ENCODE data around the gene ADARB2. TPM values are rescaled to one million over a fixed set of nuclear protein-coding genes. Genes with fewer than 3 reads are reported as not detected.

The ADARB2 gene
- total and polyA plus RNA-seq, 5 donors from 2014 or later = 0.27 to 2.9 (median 0.69) TPM; not detected in 1

DNA sequence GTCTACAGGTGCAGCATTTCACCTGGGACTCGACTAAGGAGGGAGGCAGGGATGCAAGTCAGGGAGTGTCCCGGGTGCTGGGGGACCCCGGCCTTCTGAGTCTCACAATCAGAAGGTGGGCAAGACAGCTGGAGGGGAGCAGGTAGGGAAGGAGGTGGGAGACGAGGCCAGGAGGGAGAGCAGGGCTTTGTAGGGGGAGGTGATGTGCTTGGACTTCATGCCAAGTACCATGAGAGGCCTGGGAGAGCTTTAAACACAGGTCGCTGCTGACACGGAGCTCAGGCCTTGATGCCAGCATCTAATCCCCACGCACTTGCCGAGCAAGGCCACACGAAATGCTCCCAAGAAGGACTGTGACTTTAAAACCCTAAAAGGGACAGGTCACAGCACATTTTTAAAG is 244.7 kb downstream of the ADARB2 start:
- Histone ChIP-seq H3K9me3 (ENCODE audit: control insufficient read depth in 2 of 2, low read length in 2 of 2) (no peaks in the 10 kb centered on the region), H3K4me1 (ENCODE audit: control insufficient read depth, insufficient read depth, low read length, poor library complexity, severe bottlenecking) (no peaks in the 10 kb centered on the region), H3K27me3 (ENCODE audit: control insufficient read depth, insufficient read depth, low read length) (no peaks in the 10 kb centered on the region), H3K4me3 (ENCODE audit: low read depth, low read length) (no peak overlapping the region), H3K27ac (ENCODE audit: insufficient read depth, low read length, poor library complexity, severe bottlenecking) (no peak overlapping the region), H3K36me3 (ENCODE audit: control insufficient read depth, insufficient read depth, low read length) (no peaks in the 10 kb centered on the region)
- Mint-ChIP-seq H3K27me3 (no peaks in the 10 kb centered on the region), H3K4me1 (no peaks in the 10 kb centered on the region), H3K36me3 (no peaks in the 10 kb centered on the region), H3K4me3 (no peak overlapping the region), H3K9me3 (peaks cover 0 to 7% (median 0%) of the 10 kb centered on the region in 7 donors), H3K27ac (no peak overlapping the region)
- DNase-seq (no peak), ATAC-seq (ENCODE audit: low read depth in 2 of 2) (no peak)

GRCh38 chr10:1491901-1492300 is 245.4 kb downstream of the ADARB2 start:
- H3K4me1 Mint-ChIP-seq = no peaks in the 10 kb centered on the region
- no peaks in the 10 kb centered on the region for H3K9me3 ChIP-seq (ENCODE audit: control insufficient read depth in 2 of 2, low read length in 2 of 2)
- H3K27ac Mint-ChIP-seq = no peak overlapping the region
- no peak overlapping the region for H3K4me3 Mint-ChIP-seq
- no peak overlapping the region for H3K4me3 ChIP-seq (ENCODE audit: low read depth, low read length)
- H3K27me3 ChIP-seq (ENCODE audit: control insufficient read depth, insufficient read depth, low read length) = no peaks in the 10 kb centered on the region
- no peaks in the 10 kb centered on the region for H3K27me3 Mint-ChIP-seq
- H3K27ac ChIP-seq (ENCODE audit: insufficient read depth, low read length, poor library complexity, severe bottlenecking) = no peak overlapping the region
- peaks cover 0 to 6% (median 0%) of the 10 kb centered on the region in 7 donors for H3K9me3 Mint-ChIP-seq
- no peaks in the 10 kb centered on the region for H3K4me1 ChIP-seq (ENCODE audit: control insufficient read depth, insufficient read depth, low read length, poor library complexity, severe bottlenecking)
- no peaks in the 10 kb centered on the region for H3K36me3 Mint-ChIP-seq
- no peaks in the 10 kb centered on the region for H3K36me3 ChIP-seq (ENCODE audit: control insufficient read depth, insufficient read depth, low read length)
- DNase-seq = no peak
- no peak for ATAC-seq (ENCODE audit: low read depth in 2 of 2)

DNA sequence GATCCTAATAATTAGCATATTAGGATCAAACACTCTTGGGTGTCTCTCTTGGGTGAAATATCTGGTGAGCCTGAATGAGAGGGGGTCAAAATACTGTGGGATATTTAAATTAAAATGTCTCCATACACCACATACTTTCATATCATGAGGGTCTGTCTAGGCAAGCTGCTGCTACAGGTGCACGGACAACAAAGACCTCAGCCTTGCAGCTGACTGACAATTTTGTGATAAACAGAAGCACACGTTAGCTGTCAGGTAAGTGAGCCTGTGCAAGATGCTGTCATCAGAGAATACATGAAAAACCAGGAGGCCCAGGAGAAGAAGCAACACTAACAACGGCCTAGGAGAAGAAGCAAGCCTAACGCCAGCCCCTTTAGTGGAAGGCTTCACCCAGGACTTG is 247.5 kb downstream of the ADARB2 start:
- peaks cover 0 to 6% (median 0%) of the 10 kb centered on the region in 7 donors for H3K9me3 Mint-ChIP-seq
- Histone ChIP-seq H3K4me3 (ENCODE audit: low read depth, low read length) (no peak overlapping the region), H3K27ac (ENCODE audit: insufficient read depth, low read length, poor library complexity, severe bottlenecking) (no peak overlapping the region)

GRCh38 chr10:1488970-1489548 is 248.3 kb downstream of the ADARB2 start:
- no peak overlapping the region for H3K4me3 ChIP-seq (ENCODE audit: low read depth, low read length)
- no peak overlapping the region for H3K27ac Mint-ChIP-seq
- H3K27me3 Mint-ChIP-seq = no peaks in the 10 kb centered on the region
- H3K4me3 Mint-ChIP-seq = no peak overlapping the region
- H3K9me3 ChIP-seq (ENCODE audit: control insufficient read depth in 2 of 2, low read length in 2 of 2) = no peaks in the 10 kb centered on the region
- no peak overlapping the region for H3K27ac ChIP-seq (ENCODE audit: insufficient read depth, low read length, poor library complexity, severe bottlenecking)
- H3K4me1 Mint-ChIP-seq = no peaks in the 10 kb centered on the region
- H3K36me3 ChIP-seq (ENCODE audit: control insufficient read depth, insufficient read depth, low read length) = no peaks in the 10 kb centered on the region
- ATAC-seq (ENCODE audit: low read depth in 2 of 2) = peak in 1 of 2 donors; percentile 46
- peaks cover 0 to 6% (median 0%) of the 10 kb centered on the region in 7 donors for H3K9me3 Mint-ChIP-seq
- no peaks in the 10 kb centered on the region for H3K36me3 Mint-ChIP-seq
- no peaks in the 10 kb centered on the region for H3K27me3 ChIP-seq (ENCODE audit: control insufficient read depth, insufficient read depth, low read length)
- H3K4me1 ChIP-seq (ENCODE audit: control insufficient read depth, insufficient read depth, low read length, poor library complexity, severe bottlenecking) = no peaks in the 10 kb centered on the region
- DNase-seq = peak in 1 of 3 donors; percentile 19

More for the DNA sequence above, 247.5 kb downstream of the ADARB2 start:
- Histone ChIP-seq H3K27me3 (ENCODE audit: control insufficient read depth, insufficient read depth, low read length) (no peaks in the 10 kb centered on the region), H3K4me1 (ENCODE audit: control insufficient read depth, insufficient read depth, low read length, poor library complexity, severe bottlenecking) (no peaks in the 10 kb centered on the region), H3K36me3 (ENCODE audit: control insufficient read depth, insufficient read depth, low read length) (no peaks in the 10 kb centered on the region), H3K9me3 (ENCODE audit: control insufficient read depth in 2 of 2, low read length in 2 of 2) (no peaks in the 10 kb centered on the region)
- ATAC-seq (ENCODE audit: low read depth in 2 of 2) (no peak), DNase-seq (no peak)
- Mint-ChIP-seq H3K36me3 (no peaks in the 10 kb centered on the region), H3K4me3 (no peak overlapping the region), H3K27ac (no peak overlapping the region), H3K27me3 (no peaks in the 10 kb centered on the region), H3K4me1 (no peaks in the 10 kb centered on the region)

DNA sequence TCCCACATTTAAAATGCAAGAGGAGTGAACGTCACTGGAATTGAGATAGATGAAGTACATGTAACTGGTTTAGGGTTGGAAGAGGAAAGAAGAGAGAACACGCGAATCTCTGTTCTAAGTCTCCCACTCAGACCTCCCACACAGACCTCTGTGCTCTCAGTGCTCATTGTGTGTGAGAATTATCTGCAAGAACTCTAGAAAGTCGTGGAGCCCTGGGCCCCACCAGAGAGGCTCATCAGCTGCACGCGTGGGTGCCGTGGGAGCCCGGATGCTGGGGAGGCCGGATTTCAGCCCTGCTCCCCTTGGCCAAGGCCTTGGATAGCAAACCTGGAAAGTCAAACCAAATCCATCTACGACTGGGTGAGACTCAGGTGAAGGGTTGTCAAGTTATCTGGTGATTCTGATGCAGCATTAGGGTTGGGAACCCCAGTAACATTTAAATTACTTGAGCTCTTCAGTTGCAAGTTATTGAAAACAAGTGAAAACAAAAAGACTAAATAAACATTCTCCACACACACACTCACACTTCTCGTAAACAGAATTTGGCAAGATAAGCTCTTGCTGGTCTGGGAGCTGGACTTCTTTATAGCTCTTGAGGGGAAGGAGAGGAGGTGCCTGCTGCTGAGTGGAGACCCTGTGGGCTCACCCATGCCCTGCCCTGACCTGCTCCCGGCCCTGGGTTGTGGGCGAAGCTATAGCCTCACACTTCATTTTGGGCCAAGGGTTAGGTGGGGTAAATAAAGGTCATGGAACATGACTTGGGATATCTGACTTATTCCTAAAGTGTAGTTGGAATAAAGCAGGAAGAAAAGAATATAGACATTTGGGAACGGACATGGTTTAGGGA is 250.3 kb downstream of the ADARB2 start:
- H3K4me1 Mint-ChIP-seq = no peaks in the 10 kb centered on the region
- H3K9me3 Mint-ChIP-seq = peaks cover 0 to 4% (median 0%) of the 10 kb centered on the region in 7 donors
- no peak for ATAC-seq (ENCODE audit: low read depth in 2 of 2)
- no peaks in the 10 kb centered on the region for H3K27me3 ChIP-seq (ENCODE audit: control insufficient read depth, insufficient read depth, low read length)
- H3K27me3 Mint-ChIP-seq = no peaks in the 10 kb centered on the region
- peak overlapping the region in 1 of 3 donors; percentile 49 for H3K27ac Mint-ChIP-seq
- H3K4me3 Mint-ChIP-seq = no peak overlapping the region
- no peaks in the 10 kb centered on the region for H3K36me3 ChIP-seq (ENCODE audit: control insufficient read depth, insufficient read depth, low read length)
- no peak for DNase-seq
- H3K9me3 ChIP-seq (ENCODE audit: control insufficient read depth in 2 of 2, low read length in 2 of 2) = no peaks in the 10 kb centered on the region
- H3K4me1 ChIP-seq (ENCODE audit: control insufficient read depth, insufficient read depth, low read length, poor library complexity, severe bottlenecking) = no peaks in the 10 kb centered on the region
- no peaks in the 10 kb centered on the region for H3K36me3 Mint-ChIP-seq
- no peak overlapping the region for H3K27ac ChIP-seq (ENCODE audit: insufficient read depth, low read length, poor library complexity, severe bottlenecking)
- no peak overlapping the region for H3K4me3 ChIP-seq (ENCODE audit: low read depth, low read length)

DNA sequence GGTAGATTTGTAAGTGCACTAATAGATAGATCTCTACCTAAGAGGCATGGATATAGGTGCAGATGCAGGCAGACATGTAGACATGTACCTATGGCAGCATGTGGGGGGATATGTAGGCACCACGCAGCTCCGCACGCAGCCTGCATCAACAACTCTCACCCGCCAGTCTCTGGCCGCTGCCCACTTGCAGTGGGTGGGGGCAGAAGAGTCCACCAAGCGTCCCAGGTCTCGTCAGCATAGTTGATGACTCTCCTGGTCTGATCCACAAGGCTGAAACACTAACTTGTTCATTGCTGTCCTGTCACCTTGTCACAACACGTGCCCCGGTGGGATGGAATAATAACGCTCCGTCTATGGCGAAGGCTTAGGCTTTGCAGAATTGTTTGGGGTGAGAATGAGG is 252.0 kb downstream of the ADARB2 start:
- Mint-ChIP-seq H3K4me1 (no peaks in the 10 kb centered on the region), H3K4me3 (no peak overlapping the region), H3K36me3 (no peaks in the 10 kb centered on the region), H3K27me3 (no peaks in the 10 kb centered on the region), H3K9me3 (no peaks in the 10 kb centered on the region), H3K27ac (no peak overlapping the region)
- H3K27ac ChIP-seq (ENCODE audit: insufficient read depth, low read length, poor library complexity, severe bottlenecking) = no peak overlapping the region
- ATAC-seq (ENCODE audit: low read depth in 2 of 2) (no peak), DNase-seq (no peak)
- no peaks in the 10 kb centered on the region for H3K36me3 ChIP-seq (ENCODE audit: control insufficient read depth, insufficient read depth, low read length)
- no peaks in the 10 kb centered on the region for H3K9me3 ChIP-seq (ENCODE audit: control insufficient read depth in 2 of 2, low read length in 2 of 2)
- no peaks in the 10 kb centered on the region for H3K27me3 ChIP-seq (ENCODE audit: control insufficient read depth, insufficient read depth, low read length)
- no peaks in the 10 kb centered on the region for H3K4me1 ChIP-seq (ENCODE audit: control insufficient read depth, insufficient read depth, low read length, poor library complexity, severe bottlenecking)
- no peak overlapping the region for H3K4me3 ChIP-seq (ENCODE audit: low read depth, low read length)

DNA sequence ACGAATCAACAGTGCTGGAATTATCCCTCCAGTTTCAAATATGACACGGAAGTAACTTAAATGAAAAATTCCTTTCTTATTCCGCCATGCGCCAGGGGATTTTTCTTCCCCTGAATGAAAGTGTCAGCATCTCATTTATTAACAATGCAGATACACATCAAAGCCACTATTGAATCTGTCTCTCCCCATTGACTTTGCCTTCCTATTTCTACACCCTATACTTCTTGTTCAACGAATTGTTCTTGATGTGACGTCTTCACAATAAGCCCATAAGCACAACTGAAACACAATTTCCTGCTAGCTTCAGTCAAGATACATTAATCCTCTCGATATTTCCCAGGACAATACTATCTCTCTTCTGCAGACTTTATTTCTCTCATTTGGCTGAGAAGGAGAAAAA is 253.5 kb downstream of the ADARB2 start:
- Histone ChIP-seq H3K4me3 (ENCODE audit: low read depth, low read length) (no peak overlapping the region), H3K27ac (ENCODE audit: insufficient read depth, low read length, poor library complexity, severe bottlenecking) (no peak overlapping the region), H3K9me3 (ENCODE audit: control insufficient read depth in 2 of 2, low read length in 2 of 2) (no peaks in the 10 kb centered on the region), H3K27me3 (ENCODE audit: control insufficient read depth, insufficient read depth, low read length) (no peaks in the 10 kb centered on the region), H3K4me1 (ENCODE audit: control insufficient read depth, insufficient read depth, low read length, poor library complexity, severe bottlenecking) (no peaks in the 10 kb centered on the region), H3K36me3 (ENCODE audit: control insufficient read depth, insufficient read depth, low read length) (no peaks in the 10 kb centered on the region)
- no peak for ATAC-seq (ENCODE audit: low read depth in 2 of 2)
- Mint-ChIP-seq H3K27ac (no peak overlapping the region), H3K27me3 (no peaks in the 10 kb centered on the region), H3K4me3 (no peak overlapping the region), H3K36me3 (no peaks in the 10 kb centered on the region), H3K9me3 (no peaks in the 10 kb centered on the region), H3K4me1 (no peaks in the 10 kb centered on the region)
- no peak for DNase-seq

GRCh38 chr10:1483246-1483645 is 254.1 kb downstream of the ADARB2 start:
- no peaks in the 10 kb centered on the region for H3K9me3 ChIP-seq (ENCODE audit: control insufficient read depth in 2 of 2, low read length in 2 of 2)
- DNase-seq (no peak), ATAC-seq (ENCODE audit: low read depth in 2 of 2) (no peak)
- no peaks in the 10 kb centered on the region for H3K27me3 ChIP-seq (ENCODE audit: control insufficient read depth, insufficient read depth, low read length)
- no peak overlapping the region for H3K4me3 Mint-ChIP-seq
- no peaks in the 10 kb centered on the region for H3K9me3 Mint-ChIP-seq
- H3K4me1 Mint-ChIP-seq = no peaks in the 10 kb centered on the region
- no peaks in the 10 kb centered on the region for H3K27me3 Mint-ChIP-seq
- no peaks in the 10 kb centered on the region for H3K4me1 ChIP-seq (ENCODE audit: control insufficient read depth, insufficient read depth, low read length, poor library complexity, severe bottlenecking)
- no peak overlapping the region for H3K27ac Mint-ChIP-seq
- H3K36me3 ChIP-seq (ENCODE audit: control insufficient read depth, insufficient read depth, low read length) = no peaks in the 10 kb centered on the region
- H3K36me3 Mint-ChIP-seq = no peaks in the 10 kb centered on the region
- no peak overlapping the region for H3K27ac ChIP-seq (ENCODE audit: insufficient read depth, low read length, poor library complexity, severe bottlenecking)
- no peak overlapping the region for H3K4me3 ChIP-seq (ENCODE audit: low read depth, low read length)
